Measurements from ENCODE around the gene TRDN. TPM values are rescaled to one million over a fixed set of nuclear protein-coding genes. Genes with fewer than 3 reads are reported as not detected.

The TRDN gene
- total RNA-seq, 1 experiment from 2014 or later, result 10.4 TPM

DNA sequence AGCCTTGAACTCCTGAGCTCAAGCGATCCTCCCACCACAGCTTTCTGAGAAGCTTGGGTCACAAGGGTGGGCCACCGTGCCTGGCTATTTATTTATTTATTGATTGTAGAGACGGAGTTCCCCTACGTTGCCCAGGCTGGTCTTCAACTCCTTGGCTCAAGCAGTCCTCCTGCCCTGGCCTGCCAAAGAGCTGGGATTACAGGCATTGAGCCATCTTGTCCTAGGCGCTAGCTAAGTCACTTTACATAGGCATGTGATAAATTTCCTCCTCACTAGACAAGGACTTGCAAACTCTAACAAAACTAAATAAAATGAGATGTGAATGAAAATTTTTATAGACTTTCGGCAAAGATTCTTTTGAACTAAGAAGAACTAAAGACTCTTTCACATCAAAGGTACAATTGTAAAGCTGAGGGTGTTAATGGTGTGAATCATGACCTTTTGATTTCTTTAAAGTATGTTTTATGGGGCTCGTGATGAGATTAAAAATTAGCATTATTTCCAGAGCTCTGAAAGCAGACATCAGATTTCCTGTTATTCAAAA lies 428.7 kb downstream of the TRDN start:
- peaks cover 2% of the 10 kb centered on the region for H3K27me3 Mint-ChIP-seq (ENCODE audit: low read depth)

More for the DNA sequence above, 428.7 kb downstream of the TRDN start:
- Histone ChIP-seq H3K18ac (ENCODE audit: insufficient read length, low read depth, low read length) (no peak overlapping the region), H2BK5ac (ENCODE audit: insufficient read length, low read length) (no peak overlapping the region), H2BK20ac (ENCODE audit: low read depth, low read length, poor library complexity, severe bottlenecking) (no peak overlapping the region), H3K23ac (ENCODE audit: insufficient read length, low read depth, low read length) (no peak overlapping the region), H3K27ac (ENCODE audit: insufficient read length, low read depth, low read length) (no peak overlapping the region), H3K14ac (ENCODE audit: insufficient read depth, low read length) (no peak overlapping the region), H3T11ph (ENCODE audit: low read length) (no peak overlapping the region), H3K79me1 (ENCODE audit: insufficient read depth, low read depth, low read length, poor library complexity, severe bottlenecking) (no peaks in the 10 kb centered on the region), H3K4me2 (ENCODE audit: insufficient read depth, insufficient read length, low read length) (no peak overlapping the region), H2AK5ac (ENCODE audit: insufficient read length, low read length) (no peak overlapping the region), H2BK15ac (ENCODE audit: low read depth, low read length) (no peak overlapping the region), H2BK12ac (ENCODE audit: insufficient read length, low read depth, low read length) (no peak overlapping the region), H3K23me2 (ENCODE audit: insufficient read length, low read depth, low read length, poor library complexity, severe bottlenecking) (no peaks in the 10 kb centered on the region), H3K4ac (ENCODE audit: low read depth, low read length) (no peak overlapping the region), H3K4me1 (ENCODE audit: insufficient read depth, low read length) (no peaks in the 10 kb centered on the region; the same call in 1 of the 2 replicates), H2AFZ (ENCODE audit: low read length) (no peak overlapping the region), H3K56ac (ENCODE audit: insufficient read length, low read depth, low read length) (no peak overlapping the region), H4K20me1 (ENCODE audit: control insufficient read depth, insufficient read depth, insufficient read length) (no peaks in the 10 kb centered on the region), H4K91ac (ENCODE audit: insufficient read length, low read depth, low read length) (no peak overlapping the region), H2BK120ac (ENCODE audit: low read depth, low read length, poor library complexity, severe bottlenecking) (no peak overlapping the region), H3K27me3 (ENCODE audit: insufficient read depth, low read length) (no peaks in the 10 kb centered on the region), H3K79me2 (ENCODE audit: insufficient read depth, low read length) (no peaks in the 10 kb centered on the region), H4K8ac (replicated peaks; ENCODE audit: insufficient read length, low read depth, low read length) (no peak overlapping the region), H3K9ac (ENCODE audit: extremely low read depth, insufficient read length, low read length) (no peak overlapping the region), H4K5ac (ENCODE audit: insufficient read length, low read depth, low read length) (no peak overlapping the region), H3K9me3 (ENCODE audit: control insufficient read depth, low read depth, low read length) (no peaks in the 10 kb centered on the region)
- peaks cover 14 to 17% of the 10 kb centered on the region in 2 experiments for H3K4me1 Mint-ChIP-seq
- TF ChIP-seq, protein P1, sequence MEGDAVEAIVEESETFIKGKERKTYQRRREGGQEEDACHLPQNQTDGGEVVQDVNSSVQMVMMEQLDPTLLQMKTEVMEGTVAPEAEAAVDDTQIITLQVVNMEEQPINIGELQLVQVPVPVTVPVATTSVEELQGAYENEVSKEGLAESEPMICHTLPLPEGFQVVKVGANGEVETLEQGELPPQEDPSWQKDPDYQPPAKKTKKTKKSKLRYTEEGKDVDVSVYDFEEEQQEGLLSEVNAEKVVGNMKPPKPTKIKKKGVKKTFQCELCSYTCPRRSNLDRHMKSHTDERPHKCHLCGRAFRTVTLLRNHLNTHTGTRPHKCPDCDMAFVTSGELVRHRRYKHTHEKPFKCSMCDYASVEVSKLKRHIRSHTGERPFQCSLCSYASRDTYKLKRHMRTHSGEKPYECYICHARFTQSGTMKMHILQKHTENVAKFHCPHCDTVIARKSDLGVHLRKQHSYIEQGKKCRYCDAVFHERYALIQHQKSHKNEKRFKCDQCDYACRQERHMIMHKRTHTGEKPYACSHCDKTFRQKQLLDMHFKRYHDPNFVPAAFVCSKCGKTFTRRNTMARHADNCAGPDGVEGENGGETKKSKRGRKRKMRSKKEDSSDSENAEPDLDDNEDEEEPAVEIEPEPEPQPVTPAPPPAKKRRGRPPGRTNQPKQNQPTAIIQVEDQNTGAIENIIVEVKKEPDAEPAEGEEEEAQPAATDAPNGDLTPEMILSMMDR (conservative IDR thresholded peaks at IDR 0.05), result no peak
- peaks cover under 1 to 1% (median under 1%) of the 10 kb centered on the region in 3 experiments; a peak in 4 of 7 replicates for H3K36me3 Mint-ChIP-seq (ENCODE audit: insufficient read depth in 1 of 3, low read depth in 3 of 3)
- peaks cover 0 to 1% of the 10 kb centered on the region in 2 experiments; a peak in 3 of 5 replicates for H3K9me3 Mint-ChIP-seq
- H3K27ac Mint-ChIP-seq, result no peak overlapping the region
- no peak for DNase-seq
- WGBS (ENCODE audit: extremely low coverage, insufficient read length, low lambda C conversion rate), result no CpG with 5 or more reads among the region's 7 CpGs
- no peak overlapping the region for H3K4me3 Mint-ChIP-seq
